WTC11 (cell line): ENCODE results near the gene SYMPK. TPM values are rescaled to one million over a fixed set of nuclear protein-coding genes. Genes with fewer than 3 reads are reported as not detected.

Experiments
- ATAC-seq: fragments of 200-7000 bp; cut with Tn5 transposase; 2 replicates; pipeline ENCODE4 v1.10.0; 2021; ENCODE audit warnings: mild to moderate bottlenecking, moderate library complexity
- CTCF ChIA-PET: fragments of 300-600 bp; sonication (Branson Sonifier 250); formaldehyde crosslinking; loops from one replicate; lab custom pipeline; 2021; ENCODE audit warnings: antibody characterized with exemption; lab: Charles Lee
- POLR2A ChIA-PET: fragments of 350-600 bp; sonication (Branson Sonifier 250); formaldehyde crosslinking; loops from one replicate; lab custom pipeline; 2021; ENCODE audit warnings: antibody characterized with exemption; lab: Charles Lee
- DNase-seq: peaks from one replicate; pipeline ENCODE4 v3.0.0; 2021; ENCODE audit warnings: low spot score
- H3K27ac Mint-ChIP-seq: 2 replicates; pipeline ENCODE4 v1.8.0; 2021; ENCODE audit warnings: mixed read lengths
- H3K27me3 Mint-ChIP-seq: 2 replicates; pipeline ENCODE4 v1.8.0; 2021; ENCODE audit warnings: low read depth, mild to moderate bottlenecking, moderate library complexity, mixed read lengths
- H3K36me3 Mint-ChIP-seq: 2 replicates; pipeline ENCODE4 v1.8.0; 2021; ENCODE audit warnings: mixed read lengths
- H3K4me1 Mint-ChIP-seq: 2 replicates; pipeline ENCODE4 v1.8.0; 2022; ENCODE audit warnings: mixed read lengths
- H3K4me3 Mint-ChIP-seq: 2 replicates; pipeline ENCODE4 v1.8.0; 2021; ENCODE audit warnings: mild to moderate bottlenecking, moderate library complexity, mixed read lengths
- H3K9me3 Mint-ChIP-seq: 2 replicates; pipeline ENCODE4 v1.8.0; 2021; ENCODE audit warnings: mixed read lengths
- ATF1 ChIP-seq: sonication (generic); formaldehyde crosslinking; IDR thresholded peaks from 2 replicates; pipeline ENCODE4 v1.8.1; 2023; ENCODE audit warnings: mild to moderate bottlenecking, moderate library complexity, missing genetic modification reagents
- ESRRA ChIP-seq: sonication (generic); formaldehyde crosslinking; IDR thresholded peaks from 2 replicates; pipeline ENCODE4 v1.8.1; 2022; ENCODE audit warnings: mild to moderate bottlenecking, missing genetic modification reagents, borderline replicate concordance
- FOXJ3 ChIP-seq: sonication (generic); formaldehyde crosslinking; IDR thresholded peaks from 2 replicates; pipeline ENCODE4 v1.9.0; 2021; ENCODE audit warnings: missing genetic modification reagents, mild to moderate bottlenecking, borderline replicate concordance
- FOXK1 ChIP-seq: sonication (generic); formaldehyde crosslinking; IDR thresholded peaks from 2 replicates; pipeline ENCODE4 v1.8.0; 2022; ENCODE audit warnings: mild to moderate bottlenecking, moderate library complexity, missing genetic modification reagents
- KAT7 ChIP-seq: sonication (generic); formaldehyde crosslinking; IDR thresholded peaks from 2 replicates; pipeline ENCODE4 v1.8.1; 2023; ENCODE audit warnings: missing genetic modification reagents, mild to moderate bottlenecking, borderline replicate concordance
- NFE2L1 ChIP-seq: sonication (generic); formaldehyde crosslinking; IDR thresholded peaks from 2 replicates; pipeline ENCODE4 v1.8.1; 2023; ENCODE audit warnings: missing genetic modification reagents
- TCF7 ChIP-seq: sonication (generic); formaldehyde crosslinking; IDR thresholded peaks from 2 replicates; pipeline ENCODE4 v1.8.0; 2022; ENCODE audit warnings: mild to moderate bottlenecking, low read depth, missing genetic modification reagents, moderate library complexity
- TP53 ChIP-seq: sonication (generic); formaldehyde crosslinking; IDR thresholded peaks from 2 replicates; pipeline ENCODE4 v1.8.1; 2023; ENCODE audit warnings: mild to moderate bottlenecking, missing genetic modification reagents
- ZNF121 ChIP-seq: sonication (generic); formaldehyde crosslinking; IDR thresholded peaks from 2 replicates; pipeline ENCODE4 v1.8.0; 2023; ENCODE audit warnings: missing genetic modification reagents
- ZNF317 ChIP-seq: sonication (generic); formaldehyde crosslinking; IDR thresholded peaks from 2 replicates; pipeline ENCODE4 v1.8.1; 2023; ENCODE audit warnings: low read depth, mild to moderate bottlenecking, moderate library complexity, missing genetic modification reagents, borderline replicate concordance
- ZNF671 ChIP-seq: fragments of 250-450 bp; sonication (Bioruptor Pico); IDR thresholded peaks from 2 replicates; pipeline ENCODE4 v1.8.0; 2021; ENCODE audit warnings: mild to moderate bottlenecking
- total RNA-seq: library from RNA; stranded (reverse); gene quantifications from 3 replicates; pipeline ENCODE4 v1.2.3, GENCODE V29; 2021
- TF ChIP-seq, protein P1 (sequence below): sonication (generic); formaldehyde crosslinking; IDR thresholded peaks from 2 replicates; pipeline ENCODE4 v1.8.0; 2022; ENCODE audit warnings: missing genetic modification reagents
- TF ChIP-seq, protein P2 (sequence below): sonication (generic); formaldehyde crosslinking; IDR thresholded peaks from 2 replicates; pipeline ENCODE4 v1.8.1; 2022; ENCODE audit warnings: missing genetic modification reagents, borderline replicate concordance
- TF ChIP-seq, protein P3 (sequence below): sonication (generic); formaldehyde crosslinking; IDR thresholded peaks from 2 replicates; pipeline ENCODE4 v1.8.1; 2023; ENCODE audit warnings: mild to moderate bottlenecking, moderate library complexity, missing genetic modification reagents
- TF ChIP-seq, protein P4 (sequence below): sonication (generic); formaldehyde crosslinking; IDR thresholded peaks from 2 replicates; pipeline ENCODE4 v1.8.1; 2022; ENCODE audit warnings: mild to moderate bottlenecking, missing genetic modification reagents, moderate library complexity, borderline replicate concordance
- TF ChIP-seq, protein P5 (sequence below): fragments of 250-450 bp; sonication (Bioruptor Pico); IDR thresholded peaks from 2 replicates; pipeline ENCODE4 v1.9.0; 2021; ENCODE audit warnings: moderate library complexity, mild to moderate bottlenecking, inconsistent platforms, borderline replicate concordance

SYMPK gene
- total RNA-seq, 1 experiment from 2014 or later: 106 TPM

DNA sequence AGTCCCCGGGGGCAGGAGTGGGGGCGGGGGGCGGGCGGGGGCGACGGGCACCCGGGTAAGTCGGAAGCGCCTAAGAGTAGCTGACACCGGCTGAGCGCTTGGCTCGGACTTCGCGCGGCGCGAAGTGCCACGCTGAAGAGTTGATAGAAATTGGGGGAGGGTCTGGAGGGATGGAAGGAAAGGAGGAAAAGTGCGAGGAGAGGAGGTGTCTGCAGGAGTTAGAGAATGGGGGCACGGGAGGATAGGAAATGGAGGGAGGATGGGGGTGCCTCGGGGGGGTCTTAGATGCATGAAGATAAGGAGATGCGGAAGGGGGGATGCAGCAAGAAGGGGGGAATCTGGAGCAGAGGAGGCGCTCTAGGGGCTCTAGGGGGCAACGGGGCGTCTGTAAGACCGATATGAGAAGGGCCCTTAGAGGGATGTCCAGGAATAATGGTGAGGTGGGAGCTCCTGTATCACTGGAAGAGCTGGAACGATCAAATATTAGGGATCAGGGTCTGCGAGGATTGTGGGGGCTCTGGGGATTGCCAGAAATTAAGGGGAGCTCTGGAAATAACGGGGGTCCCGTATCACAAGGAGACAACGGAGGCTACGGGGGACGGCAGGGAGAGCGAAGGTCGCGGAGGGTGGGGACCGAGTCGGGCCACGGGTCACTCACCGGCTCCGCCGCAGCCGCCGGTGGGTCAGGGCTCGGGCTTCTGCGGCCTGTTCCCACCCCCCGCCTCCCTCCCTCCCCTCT lies 39.1 kb upstream of the SYMPK start, which contains the start of gene MYPOP:
MYPOP (minus strand) TSS at position 702 of the 739 bp plus-strand sequence. CDS start 840 bp downstream, outside the sequence.
- ATAC-seq (no peak), DNase-seq (no peak)
- no peaks in the 10 kb centered on the region for H3K9me3 Mint-ChIP-seq
- CTCF ChIA-PET: interaction anchor here (0.6 to 4.1 kb wide), 28 partner anchors 9 to 459 kb away, joined by 3 to 41 read pairs (median 5); partner anchors contain the start of genes CCDC61, FOXA3, IRF2BP1 and QPCTL
- peak within 1 kb of the TSS; percentile 57; the same call in 1 of the 2 replicates for H3K27ac Mint-ChIP-seq
- peaks cover 25% of the 10 kb centered on the region for H3K27me3 Mint-ChIP-seq
- peaks cover 12% of the 10 kb centered on the region for H3K4me1 Mint-ChIP-seq
- H3K4me3 Mint-ChIP-seq: peak within 1 kb of the TSS; percentile 91
- peaks cover 25% of the 10 kb centered on the region for H3K36me3 Mint-ChIP-seq
- POLR2A ChIA-PET: interaction anchor here (0.9 to 2.0 kb wide), 6 partner anchors 16 to 113 kb away, joined by 4 to 14 read pairs (median 6); partner anchors contain the start of genes FOXA3, IRF2BP1 and SYMPK
- TF ChIP-seq, protein P1, sequence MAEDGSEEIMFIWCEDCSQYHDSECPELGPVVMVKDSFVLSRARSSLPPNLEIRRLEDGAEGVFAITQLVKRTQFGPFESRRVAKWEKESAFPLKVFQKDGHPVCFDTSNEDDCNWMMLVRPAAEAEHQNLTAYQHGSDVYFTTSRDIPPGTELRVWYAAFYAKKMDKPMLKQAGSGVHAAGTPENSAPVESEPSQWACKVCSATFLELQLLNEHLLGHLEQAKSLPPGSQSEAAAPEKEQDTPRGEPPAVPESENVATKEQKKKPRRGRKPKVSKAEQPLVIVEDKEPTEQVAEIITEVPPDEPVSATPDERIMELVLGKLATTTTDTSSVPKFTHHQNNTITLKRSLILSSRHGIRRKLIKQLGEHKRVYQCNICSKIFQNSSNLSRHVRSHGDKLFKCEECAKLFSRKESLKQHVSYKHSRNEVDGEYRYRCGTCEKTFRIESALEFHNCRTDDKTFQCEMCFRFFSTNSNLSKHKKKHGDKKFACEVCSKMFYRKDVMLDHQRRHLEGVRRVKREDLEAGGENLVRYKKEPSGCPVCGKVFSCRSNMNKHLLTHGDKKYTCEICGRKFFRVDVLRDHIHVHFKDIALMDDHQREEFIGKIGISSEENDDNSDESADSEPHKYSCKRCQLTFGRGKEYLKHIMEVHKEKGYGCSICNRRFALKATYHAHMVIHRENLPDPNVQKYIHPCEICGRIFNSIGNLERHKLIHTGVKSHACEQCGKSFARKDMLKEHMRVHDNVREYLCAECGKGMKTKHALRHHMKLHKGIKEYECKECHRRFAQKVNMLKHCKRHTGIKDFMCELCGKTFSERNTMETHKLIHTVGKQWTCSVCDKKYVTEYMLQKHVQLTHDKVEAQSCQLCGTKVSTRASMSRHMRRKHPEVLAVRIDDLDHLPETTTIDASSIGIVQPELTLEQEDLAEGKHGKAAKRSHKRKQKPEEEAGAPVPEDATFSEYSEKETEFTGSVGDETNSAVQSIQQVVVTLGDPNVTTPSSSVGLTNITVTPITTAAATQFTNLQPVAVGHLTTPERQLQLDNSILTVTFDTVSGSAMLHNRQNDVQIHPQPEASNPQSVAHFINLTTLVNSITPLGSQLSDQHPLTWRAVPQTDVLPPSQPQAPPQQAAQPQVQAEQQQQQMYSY (CRISPR knock-in tag): no peak
- no peak for TF ChIP-seq ZNF121 (CRISPR knock-in tag)
- TF ChIP-seq, protein P2, sequence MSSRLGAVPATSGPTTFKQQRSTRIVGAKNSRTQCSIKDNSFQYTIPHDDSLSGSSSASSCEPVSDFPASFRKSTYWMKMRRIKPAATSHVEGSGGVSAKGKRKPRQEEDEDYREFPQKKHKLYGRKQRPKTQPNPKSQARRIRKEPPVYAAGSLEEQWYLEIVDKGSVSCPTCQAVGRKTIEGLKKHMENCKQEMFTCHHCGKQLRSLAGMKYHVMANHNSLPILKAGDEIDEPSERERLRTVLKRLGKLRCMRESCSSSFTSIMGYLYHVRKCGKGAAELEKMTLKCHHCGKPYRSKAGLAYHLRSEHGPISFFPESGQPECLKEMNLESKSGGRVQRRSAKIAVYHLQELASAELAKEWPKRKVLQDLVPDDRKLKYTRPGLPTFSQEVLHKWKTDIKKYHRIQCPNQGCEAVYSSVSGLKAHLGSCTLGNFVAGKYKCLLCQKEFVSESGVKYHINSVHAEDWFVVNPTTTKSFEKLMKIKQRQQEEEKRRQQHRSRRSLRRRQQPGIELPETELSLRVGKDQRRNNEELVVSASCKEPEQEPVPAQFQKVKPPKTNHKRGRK (CRISPR knock-in tag): no peak
- no peak for TF ChIP-seq TP53 (CRISPR knock-in tag)

DNA sequence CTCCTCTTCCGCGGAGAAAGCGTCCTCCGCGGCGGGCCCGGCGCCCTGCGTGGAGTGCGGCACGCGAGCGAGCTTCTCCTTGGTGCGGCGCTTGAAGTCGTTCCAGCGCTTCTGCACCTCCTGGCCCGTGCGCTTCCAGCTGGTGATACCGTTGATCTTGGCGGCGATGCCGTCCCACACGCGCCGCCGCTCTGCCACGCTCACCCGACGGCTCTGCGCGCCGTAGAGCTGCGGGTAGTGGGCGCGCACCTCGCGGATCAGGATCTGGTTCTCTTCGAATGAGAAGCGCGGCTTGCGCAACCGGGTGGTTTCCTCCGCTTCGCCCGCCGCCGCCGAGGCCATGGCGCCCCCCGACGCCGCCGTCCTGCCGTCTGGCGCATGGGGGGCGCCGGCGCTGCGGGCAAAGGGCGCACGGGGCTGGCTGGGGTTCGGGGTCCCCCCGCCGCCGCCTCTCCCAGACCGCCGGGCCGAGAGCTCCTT lies 38.5 kb upstream of the SYMPK start:
- H3K27me3 Mint-ChIP-seq: peaks cover 25% of the 10 kb centered on the region
- H3K4me1 Mint-ChIP-seq: peaks cover 12% of the 10 kb centered on the region
- no peaks in the 10 kb centered on the region for H3K9me3 Mint-ChIP-seq
- H3K4me3 Mint-ChIP-seq: peak overlapping the region; percentile 65
- peak; percentile 38 for DNase-seq
- H3K36me3 Mint-ChIP-seq: peaks cover 25% of the 10 kb centered on the region
- no peak overlapping the region for H3K27ac Mint-ChIP-seq
- ChIA-PET POLR2A (interaction anchor here (1.5 to 1.9 kb wide), 2 partner anchors 37 to 114 kb away, joined by 4 to 6 read pairs; partner anchors contain the start of gene FOXA3), CTCF (interaction anchor here (0.6 to 4.1 kb wide), 18 partner anchors 9 to 460 kb away, joined by 3 to 41 read pairs (median 5); partner anchors contain the start of genes FOXA3, IRF2BP1, SIX5 and SYMPK)
- no peak for ATAC-seq
- TF ChIP-seq, protein P3, sequence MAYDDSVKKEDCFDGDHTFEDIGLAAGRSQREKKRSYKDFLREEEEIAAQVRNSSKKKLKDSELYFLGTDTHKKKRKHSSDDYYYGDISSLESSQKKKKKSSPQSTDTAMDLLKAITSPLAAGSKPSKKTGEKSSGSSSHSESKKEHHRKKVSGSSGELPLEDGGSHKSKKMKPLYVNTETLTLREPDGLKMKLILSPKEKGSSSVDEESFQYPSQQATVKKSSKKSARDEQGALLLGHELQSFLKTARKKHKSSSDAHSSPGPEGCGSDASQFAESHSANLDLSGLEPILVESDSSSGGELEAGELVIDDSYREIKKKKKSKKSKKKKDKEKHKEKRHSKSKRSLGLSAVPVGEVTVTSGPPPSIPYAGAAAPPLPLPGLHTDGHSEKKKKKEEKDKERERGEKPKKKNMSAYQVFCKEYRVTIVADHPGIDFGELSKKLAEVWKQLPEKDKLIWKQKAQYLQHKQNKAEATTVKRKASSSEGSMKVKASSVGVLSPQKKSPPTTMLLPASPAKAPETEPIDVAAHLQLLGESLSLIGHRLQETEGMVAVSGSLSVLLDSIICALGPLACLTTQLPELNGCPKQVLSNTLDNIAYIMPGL: 0 out of 2 replicates have a peak, but pooled peaks have one; percentile 19
- TF ChIP-seq, protein P1 (CRISPR knock-in tag): peak; percentile 41; the same call in 1 of the 2 replicates
- no peak for TF ChIP-seq FOXJ3 (CRISPR knock-in tag)
- TF ChIP-seq, protein P4, sequence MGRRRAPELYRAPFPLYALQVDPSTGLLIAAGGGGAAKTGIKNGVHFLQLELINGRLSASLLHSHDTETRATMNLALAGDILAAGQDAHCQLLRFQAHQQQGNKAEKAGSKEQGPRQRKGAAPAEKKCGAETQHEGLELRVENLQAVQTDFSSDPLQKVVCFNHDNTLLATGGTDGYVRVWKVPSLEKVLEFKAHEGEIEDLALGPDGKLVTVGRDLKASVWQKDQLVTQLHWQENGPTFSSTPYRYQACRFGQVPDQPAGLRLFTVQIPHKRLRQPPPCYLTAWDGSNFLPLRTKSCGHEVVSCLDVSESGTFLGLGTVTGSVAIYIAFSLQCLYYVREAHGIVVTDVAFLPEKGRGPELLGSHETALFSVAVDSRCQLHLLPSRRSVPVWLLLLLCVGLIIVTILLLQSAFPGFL (CRISPR knock-in tag): no peak
- TF ChIP-seq NFE2L1 (CRISPR knock-in tag): no peak
- TF ChIP-seq, protein P2 (CRISPR knock-in tag): no peak
- no peak for TF ChIP-seq ESRRA (CRISPR knock-in tag)
- no peak for TF ChIP-seq ZNF317 (CRISPR knock-in tag)
- peak; percentile 27; the same call in 1 of the 2 replicates for TF ChIP-seq ATF1 (CRISPR knock-in tag)
- TF ChIP-seq ZNF671 (CRISPR knock-in tag): no peak
- no peak for TF ChIP-seq ZNF121 (CRISPR knock-in tag)
- peak; percentile 41; the same call in 1 of the 2 replicates for TF ChIP-seq FOXK1
- TF ChIP-seq TCF7 (CRISPR knock-in tag): no peak
- TF ChIP-seq, protein P5, sequence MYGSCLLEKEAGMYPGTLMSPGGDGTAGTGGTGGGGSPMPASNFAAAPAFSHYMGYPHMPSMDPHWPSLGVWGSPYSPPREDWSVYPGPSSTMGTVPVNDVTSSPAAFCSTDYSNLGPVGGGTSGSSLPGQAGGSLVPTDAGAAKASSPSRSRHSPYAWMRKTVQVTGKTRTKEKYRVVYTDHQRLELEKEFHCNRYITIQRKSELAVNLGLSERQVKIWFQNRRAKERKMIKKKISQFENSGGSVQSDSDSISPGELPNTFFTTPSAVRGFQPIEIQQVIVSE (CRISPR knock-in tag): no peak
- no peak for TF ChIP-seq KAT7 (CRISPR knock-in tag)
